Endometrium (tissue), 2 donors: ENCODE results near the gene MAP2K2.

ENCODE experiments used
- FAIRE-seq: peaks from 2 replicates; lab custom pipeline; 2012; peaks lifted over from hg19 to GRCh38; lab: Jason Lieb, UNC
- donor health status: control.
- donor health status: control.

Gene MAP2K2

GRCh38 chr19:4059891-4060620 is 63.9 kb downstream of the MAP2K2 start:
- no peak for FAIRE-seq

- FAIRE-seq, result no peak
Observed at GRCh38 chr19:4059453-4059871, 64.5 kb downstream of the MAP2K2 start.

- FAIRE-seq, result no peak
Observed at GRCh38 chr19:4058693-4059452, 65.0 kb downstream of the MAP2K2 start.

- FAIRE-seq, result no peak
Observed at GRCh38 chr19:4057931-4058692, 65.8 kb downstream of the MAP2K2 start.

- no peak for FAIRE-seq
Observed at GRCh38 chr19:4055209-4055552, 68.7 kb downstream of the MAP2K2 start.

- no peak for FAIRE-seq
Observed at GRCh38 chr19:4054441-4055208, 69.3 kb downstream of the MAP2K2 start.

- FAIRE-seq, result no peak
Observed at GRCh38 chr19:4053423-4054324, 70.2 kb downstream of the MAP2K2 start.

GRCh38 chr19:4052993-4053422 is 70.9 kb downstream of the MAP2K2 start:
- no peak for FAIRE-seq

GRCh38 chr19:4052114-4052992 is 71.6 kb downstream of the MAP2K2 start:
- FAIRE-seq, result no peak

- no peak for FAIRE-seq
Observed at GRCh38 chr19:4051175-4052101, 72.5 kb downstream of the MAP2K2 start.

GRCh38 chr19:4049432-4049831 is 74.5 kb downstream of the MAP2K2 start:
- FAIRE-seq, result no peak

GRCh38 chr19:4046946-4047683 is 76.8 kb downstream of the MAP2K2 start:
- FAIRE-seq, result no peak

GRCh38 chr19:4046362-4046691 is 77.6 kb downstream of the MAP2K2 start:
- FAIRE-seq, result no peak

- no peak for FAIRE-seq
Observed at GRCh38 chr19:4045597-4046361, 78.1 kb downstream of the MAP2K2 start.

- FAIRE-seq, result no peak
Observed at GRCh38 chr19:4044990-4045465, 78.9 kb downstream of the MAP2K2 start.

GRCh38 chr19:4043966-4044715 is 79.8 kb downstream of the MAP2K2 start:
- no peak for FAIRE-seq

GRCh38 chr19:4043401-4043800 is 80.5 kb downstream of the MAP2K2 start:
- FAIRE-seq, result no peak
